ENCODE measurements around the gene RNF152.

The RNF152 gene

GRCh38 chr18:61901323-61901986 lies 8.6 kb upstream of the RNF152 start:
- TF ChIP-seq GATA2 (IDR thresholded peaks at IDR 0.05; ENCODE audit: low read depth, low read length) (no peak), GATA3 (IDR thresholded peaks at IDR 0.05; ENCODE audit: low read depth, low read length) (no peak)

DNA sequence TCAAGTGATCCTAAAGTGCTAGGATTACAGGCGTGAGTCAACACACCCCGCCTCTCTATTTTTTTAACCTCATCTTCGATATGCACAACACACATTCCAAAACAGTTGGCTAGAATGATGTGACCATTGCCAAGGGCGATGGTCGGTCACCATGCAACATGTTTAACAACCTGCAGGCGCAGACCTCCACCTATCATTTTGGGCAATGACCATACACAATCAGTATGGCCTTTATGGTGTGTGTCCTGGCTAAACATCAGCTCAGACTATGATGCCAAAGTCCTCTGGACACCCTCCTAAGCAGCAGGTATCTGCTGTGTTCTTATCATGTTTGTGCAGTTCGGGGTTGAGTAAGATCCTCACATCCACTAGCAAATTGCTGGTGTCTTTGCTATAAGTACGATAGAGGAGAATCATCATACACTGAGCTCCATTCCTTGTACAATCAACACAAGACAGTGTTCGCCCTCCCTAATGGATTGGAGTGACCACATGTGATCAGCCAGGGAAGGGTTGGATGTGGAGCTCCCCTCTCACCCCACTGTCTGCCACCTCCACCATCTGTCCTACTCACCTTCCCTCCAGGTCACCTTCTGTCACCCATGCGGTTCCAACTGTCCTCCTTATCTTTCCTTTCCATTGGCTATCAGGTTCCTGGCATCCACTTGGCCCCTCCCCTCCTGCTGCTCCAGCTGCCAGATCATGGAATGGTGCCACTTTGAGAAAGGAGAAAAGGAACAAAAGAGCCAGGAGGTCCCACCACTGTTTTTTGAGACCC lies 7.9 kb upstream of the RNF152 start:
- no peak for TF ChIP-seq GATA2 (IDR thresholded peaks at IDR 0.05; ENCODE audit: low read depth, low read length)
- no peak for TF ChIP-seq GATA3 (IDR thresholded peaks at IDR 0.05; ENCODE audit: low read depth, low read length)

- TF ChIP-seq GATA2 (IDR thresholded peaks at IDR 0.05; ENCODE audit: low read depth, low read length) (no peak), GATA3 (IDR thresholded peaks at IDR 0.05; ENCODE audit: low read depth, low read length) (no peak)
These were observed 5.9 kb upstream of the RNF152 start for GRCh38 chr18:61898640-61899101.

DNA sequence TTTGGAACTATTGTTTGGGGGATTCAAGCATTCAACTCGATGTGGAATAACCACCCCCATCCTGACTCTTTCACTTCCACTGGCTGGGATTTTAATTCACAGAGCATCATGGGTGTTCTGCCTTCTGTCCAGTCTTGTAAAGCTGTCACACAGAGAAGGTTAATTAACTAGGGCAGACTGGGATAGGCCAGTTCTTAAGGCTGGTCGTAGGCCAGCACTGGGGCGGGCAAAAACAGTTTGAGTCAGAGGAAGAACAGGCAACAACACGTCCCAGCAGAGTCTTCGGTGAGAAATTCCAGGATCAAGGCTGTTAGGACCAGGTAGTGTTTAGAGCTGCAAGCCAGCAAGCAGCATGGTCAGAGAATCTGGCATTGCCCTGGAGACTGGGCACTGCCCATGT lies 4.0 kb upstream of the RNF152 start:
- TF ChIP-seq GATA3 (IDR thresholded peaks at IDR 0.05; ENCODE audit: low read depth, low read length), result no peak
- no peak for TF ChIP-seq GATA2 (IDR thresholded peaks at IDR 0.05; ENCODE audit: low read depth, low read length)

GRCh38 chr18:61896118-61896517 lies 3.3 kb upstream of the RNF152 start:
- no peak for TF ChIP-seq GATA2 (IDR thresholded peaks at IDR 0.05; ENCODE audit: low read depth, low read length)
- TF ChIP-seq GATA3 (IDR thresholded peaks at IDR 0.05; ENCODE audit: low read depth, low read length), result no peak

DNA sequence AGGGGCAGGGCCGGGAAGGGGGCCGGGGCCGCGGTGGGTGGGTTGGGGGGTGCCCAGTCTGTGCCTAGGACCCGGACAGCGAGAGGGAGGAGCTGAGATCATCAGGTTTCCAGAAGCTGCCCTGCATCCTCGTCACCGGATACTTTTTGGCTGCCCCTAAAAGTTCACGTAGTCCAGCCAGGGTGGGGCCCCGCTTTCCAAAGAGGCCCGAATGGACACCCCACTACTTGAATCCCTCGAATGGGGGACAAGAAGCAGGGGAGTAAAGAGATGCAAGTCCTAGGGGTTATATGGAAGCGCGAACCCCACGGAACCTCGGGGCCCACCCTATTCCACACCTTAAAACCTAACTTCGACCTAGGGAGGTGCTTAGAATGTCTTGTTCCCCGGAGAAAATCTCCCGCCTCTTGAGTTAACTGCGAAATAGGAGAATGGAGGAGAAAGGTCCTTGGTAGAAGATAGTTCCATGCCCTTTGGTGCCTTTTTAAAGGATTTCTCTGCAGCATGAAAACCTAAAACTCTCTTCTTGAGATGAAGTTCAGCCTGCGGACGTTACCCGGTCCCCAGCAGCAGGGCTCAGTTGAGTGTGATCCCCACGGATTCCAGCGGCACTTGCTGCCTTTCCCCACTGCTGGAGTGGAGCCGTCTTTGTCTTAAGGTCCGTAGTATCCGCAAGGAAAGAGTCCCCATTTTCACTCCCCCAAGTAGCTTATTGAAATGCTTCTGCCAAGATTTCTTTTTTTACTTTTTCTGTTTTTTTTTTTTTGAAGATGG lies 2.1 kb upstream of the RNF152 start:
- TF ChIP-seq GATA2 (IDR thresholded peaks at IDR 0.05; ENCODE audit: low read depth, low read length) (no peak), GATA3 (IDR thresholded peaks at IDR 0.05; ENCODE audit: low read depth, low read length) (no peak)

DNA sequence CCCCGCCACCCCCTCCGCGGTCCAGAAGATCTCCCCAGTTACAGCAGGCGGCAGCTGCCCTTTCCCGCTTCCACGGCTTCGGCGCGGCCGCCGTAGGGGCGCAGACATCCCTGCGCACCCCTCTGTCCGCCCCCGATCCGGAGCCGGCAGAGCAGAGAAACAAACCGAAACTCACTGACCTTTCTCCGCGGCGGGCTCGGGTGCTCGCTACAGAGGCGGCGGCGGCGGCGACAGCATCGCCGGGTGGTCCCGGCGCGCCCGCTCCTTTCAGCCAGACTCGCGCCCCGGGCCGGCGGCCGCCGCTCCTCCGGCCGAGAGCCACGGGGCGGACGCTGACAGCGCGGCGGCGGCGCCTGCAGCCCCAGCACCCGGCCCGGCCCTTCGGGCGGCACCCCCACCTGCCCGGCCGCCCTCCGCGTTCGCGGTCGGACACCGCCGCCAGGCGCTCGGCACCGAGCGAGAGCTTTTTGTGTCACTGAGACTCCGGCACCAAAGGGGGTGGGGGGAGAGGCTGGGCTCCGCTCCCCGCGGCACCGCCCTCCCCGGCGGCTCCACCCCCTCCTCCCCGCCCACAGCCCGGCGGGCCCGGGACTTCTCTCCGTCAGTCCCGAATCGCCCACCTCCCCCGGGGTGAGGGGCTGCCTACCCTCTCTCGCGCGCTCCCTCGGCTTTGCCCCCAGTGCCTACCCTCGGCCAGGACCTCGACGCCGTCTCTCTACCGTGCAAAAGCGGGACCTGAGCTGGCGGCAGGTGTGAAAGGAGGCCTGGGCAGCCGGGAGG lies 1.4 kb upstream of the RNF152 start:
- no peak for TF ChIP-seq GATA2 (IDR thresholded peaks at IDR 0.05; ENCODE audit: low read depth, low read length)
- no peak for TF ChIP-seq GATA3 (IDR thresholded peaks at IDR 0.05; ENCODE audit: low read depth, low read length)

GRCh38 chr18:61893309-61893970 lies 633 bp upstream of the RNF152 start:
- no peak for TF ChIP-seq GATA2 (IDR thresholded peaks at IDR 0.05; ENCODE audit: low read depth, low read length)
- no peak for TF ChIP-seq GATA3 (IDR thresholded peaks at IDR 0.05; ENCODE audit: low read depth, low read length)

DNA sequence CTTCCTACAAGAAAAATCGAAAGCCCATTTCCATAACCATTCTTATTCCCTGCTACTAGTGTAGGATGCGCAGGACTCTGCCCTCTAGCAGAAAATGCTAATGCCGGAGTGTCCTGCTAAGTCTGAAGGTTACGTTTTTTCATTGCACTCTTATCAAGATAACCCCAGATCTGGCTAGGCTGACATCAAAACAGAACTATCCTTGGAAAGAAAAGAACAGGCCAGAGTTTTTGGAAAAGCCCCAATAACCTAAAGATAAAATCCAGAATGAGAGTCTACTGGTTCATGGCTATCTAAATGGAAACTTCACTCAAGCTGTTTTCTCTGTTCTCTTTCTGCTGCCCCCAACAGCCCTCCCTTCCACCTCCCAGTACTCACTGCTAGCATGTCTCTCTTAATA lies 913 bp downstream of the RNF152 start:
- TF ChIP-seq GATA3 (IDR thresholded peaks at IDR 0.05; ENCODE audit: low read depth, low read length), result no peak
- peak; percentile 57 for TF ChIP-seq GATA2 (IDR thresholded peaks at IDR 0.05; ENCODE audit: low read depth, low read length)

DNA sequence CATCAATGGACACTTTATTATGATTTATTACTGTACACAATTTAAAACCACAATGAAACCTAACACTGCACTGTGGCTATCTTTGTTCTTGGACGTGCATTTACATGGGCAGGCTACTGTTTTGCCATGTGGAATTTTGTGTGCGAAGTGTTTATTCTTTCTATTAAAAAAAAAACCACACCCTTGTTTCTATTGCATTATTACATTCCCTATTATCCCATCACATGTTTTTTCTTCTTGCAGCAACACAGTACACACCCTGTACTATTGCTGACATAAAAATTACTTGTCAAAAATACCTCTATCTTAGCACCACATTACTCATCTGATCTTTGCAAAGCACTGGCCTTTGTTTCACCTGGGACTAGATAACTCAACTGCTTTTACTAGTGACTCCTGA lies 1.5 kb downstream of the RNF152 start:
- no peak for TF ChIP-seq GATA3 (IDR thresholded peaks at IDR 0.05; ENCODE audit: low read depth, low read length)
- no peak for TF ChIP-seq GATA2 (IDR thresholded peaks at IDR 0.05; ENCODE audit: low read depth, low read length)

DNA sequence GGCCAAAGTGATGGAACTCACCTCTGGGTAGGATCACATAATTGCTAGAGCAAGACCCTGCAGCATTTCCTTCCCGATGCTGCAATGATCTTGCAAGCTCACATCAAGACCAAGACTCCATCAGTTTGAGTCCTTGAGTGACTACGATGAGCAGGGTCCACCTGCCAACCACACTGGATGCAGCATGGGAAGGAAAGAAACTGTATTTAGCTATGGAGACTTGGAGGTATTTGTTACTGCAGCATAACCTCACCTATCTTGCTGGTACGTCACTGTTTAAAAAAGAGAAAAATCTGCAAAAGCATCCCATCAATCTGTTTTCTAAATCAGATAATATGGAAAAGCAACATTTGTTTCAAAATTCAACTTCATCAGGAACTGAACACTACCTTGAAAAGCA lies 2.5 kb downstream of the RNF152 start:
- TF ChIP-seq GATA3 (IDR thresholded peaks at IDR 0.05; ENCODE audit: low read depth, low read length) (no peak), GATA2 (IDR thresholded peaks at IDR 0.05; ENCODE audit: low read depth, low read length) (no peak)

GRCh38 chr18:61889541-61889940 lies 3.3 kb downstream of the RNF152 start:
- no peak for TF ChIP-seq GATA2 (IDR thresholded peaks at IDR 0.05; ENCODE audit: low read depth, low read length)

DNA sequence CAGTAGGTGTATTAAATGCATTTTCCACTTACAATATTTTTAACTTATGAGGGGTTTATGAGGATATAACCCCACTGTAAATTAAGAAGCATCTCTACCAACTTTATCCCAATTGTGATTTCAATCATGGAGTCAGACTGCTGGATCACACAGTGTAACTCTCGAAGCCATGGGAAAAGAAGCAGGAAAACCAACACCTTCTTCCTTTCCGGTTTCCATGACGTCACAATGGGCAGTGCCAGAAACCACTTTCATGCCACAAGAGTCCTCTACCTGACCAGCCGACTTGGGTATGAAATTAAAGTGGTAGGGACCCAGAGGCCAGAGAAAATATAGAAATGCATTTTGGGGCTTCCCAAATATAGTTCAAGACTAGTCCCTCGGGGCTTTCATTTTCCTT lies 4.2 kb downstream of the RNF152 start:
- no peak for TF ChIP-seq GATA3 (IDR thresholded peaks at IDR 0.05; ENCODE audit: low read depth, low read length)
- TF ChIP-seq GATA2 (IDR thresholded peaks at IDR 0.05; ENCODE audit: low read depth, low read length), result no peak

Measured in SH-SY5Y (cell line).